HG02970 (cell line): ENCODE measurements around the gene CHAC1.
"Not testable (repeated sequence)": the region's sequence is repeated elsewhere in the genome, so short reads cannot be mapped to it uniquely, and the experiment has no call there.

ENCODE experiments used
- ATAC-seq: cut with Tn5 transposase; IDR thresholded peaks from one replicate; pipeline ENCODE4 v1.9.1; 2021; ENCODE audit warnings: mild to moderate bottlenecking, moderate library complexity, moderate number of reproducible peaks; ENCODE audit not compliant: unreplicated experiment, low FRiP score

CHAC1 gene

DNA sequence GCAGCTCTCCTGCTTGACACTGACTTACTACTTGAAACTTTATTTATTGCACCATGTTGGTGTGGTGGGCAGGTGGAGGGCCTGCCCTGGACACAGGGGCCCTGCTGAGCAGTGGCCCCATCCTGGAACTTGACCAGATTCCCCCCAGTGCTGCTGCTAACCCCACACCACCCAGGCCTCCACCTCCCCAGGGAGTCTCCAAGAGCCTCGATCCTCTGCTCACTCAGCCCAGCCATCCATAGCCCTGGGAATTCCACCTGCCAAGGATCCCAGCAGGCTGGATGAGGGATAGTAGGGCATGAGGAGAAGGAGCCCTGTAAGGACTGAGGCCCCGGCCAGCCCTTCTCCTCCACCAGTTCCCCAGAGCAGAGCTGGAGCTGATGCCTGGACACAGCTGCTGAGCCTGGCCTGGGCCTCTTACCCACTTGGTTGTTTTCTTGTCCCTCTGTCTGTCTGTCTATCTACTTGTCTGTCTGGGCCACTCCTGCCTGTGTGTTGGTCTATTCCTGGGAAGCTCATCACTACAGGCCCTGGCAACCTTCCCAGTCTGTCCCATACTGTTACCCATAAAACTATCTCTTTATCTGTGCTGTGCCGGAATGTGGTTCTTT, 2.8 kb downstream of the CHAC1 start:
- ATAC-seq: no peak

DNA sequence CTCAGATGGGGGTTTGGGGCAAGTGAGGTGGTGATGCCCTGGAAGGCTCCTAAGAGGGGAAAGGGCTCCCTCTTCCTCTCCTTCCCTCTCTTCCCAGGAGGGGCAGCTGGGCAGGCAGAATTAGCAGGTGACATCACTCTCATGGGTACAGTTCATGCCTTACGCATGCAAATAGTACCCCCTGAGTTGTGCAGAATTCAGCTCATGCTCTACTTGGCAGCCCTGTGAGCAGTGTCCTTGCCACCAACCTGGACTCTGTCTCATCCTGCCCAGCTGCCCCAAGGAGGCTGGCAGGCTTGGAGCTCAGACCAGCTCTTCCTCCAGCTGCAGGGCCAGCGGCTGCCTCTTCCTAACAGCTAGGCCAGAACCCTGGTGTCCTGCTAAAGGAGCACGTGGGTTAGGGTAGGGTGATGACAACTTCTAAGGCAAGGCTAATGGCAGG, 3.3 kb downstream of the CHAC1 start:
- no peak for ATAC-seq

DNA sequence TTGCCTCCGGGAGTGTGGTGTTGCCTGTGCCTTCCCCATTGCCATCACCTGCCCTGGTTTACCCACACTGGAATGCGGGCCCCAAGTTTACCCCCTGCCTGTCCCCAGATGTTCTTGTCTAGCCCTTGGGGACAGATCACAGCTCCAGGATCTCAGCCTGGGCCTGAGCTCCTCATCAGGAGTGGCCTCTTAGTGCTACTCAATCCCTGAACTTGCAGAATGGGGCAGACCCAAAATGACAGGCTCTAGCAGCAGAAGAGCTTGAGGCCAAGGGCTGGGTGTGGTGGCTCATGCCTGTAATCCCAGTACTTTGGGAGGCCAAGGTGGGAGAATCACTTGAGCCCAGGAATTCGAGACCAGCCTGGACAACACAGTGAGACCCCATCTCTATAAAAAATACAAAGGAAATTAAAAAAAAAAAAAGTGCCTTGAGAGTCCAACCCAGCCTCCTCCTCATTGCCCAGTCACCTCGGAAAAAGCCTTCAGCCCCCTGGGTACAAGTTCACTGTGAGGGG, 3.8 kb downstream of the CHAC1 start:
- ATAC-seq: no peak

GRCh38 chr15:40957581-40958051, 4.3 kb downstream of the CHAC1 start:
- ATAC-seq: no peak

DNA sequence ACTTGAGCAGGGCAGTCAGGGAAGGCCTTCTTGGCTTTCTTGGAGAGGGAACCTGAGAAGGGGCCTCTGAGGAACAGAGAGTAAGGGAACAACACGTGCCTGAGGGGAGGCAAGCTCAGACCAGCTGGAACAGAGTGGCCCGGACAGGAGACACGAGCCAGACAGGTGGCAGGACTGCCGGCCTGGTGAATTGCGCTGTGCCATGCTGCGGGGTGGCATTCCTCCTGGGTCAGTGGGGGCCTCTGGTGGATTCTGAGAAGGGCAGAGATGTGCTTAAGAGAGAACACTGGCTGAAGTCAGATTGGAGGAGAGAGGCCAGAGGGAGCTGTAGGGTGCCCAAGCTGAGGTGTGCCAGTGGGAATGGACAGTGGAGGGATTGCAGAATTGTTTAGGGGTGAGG, 4.9 kb downstream of the CHAC1 start:
- no peak for ATAC-seq

GRCh38 chr15:40958723-40959122, 5.5 kb downstream of the CHAC1 start:
- ATAC-seq: no peak

GRCh38 chr15:40959331-40960141, 6.3 kb downstream of the CHAC1 start:
- ATAC-seq: no peak

GRCh38 chr15:40960151-40960885, 7.0 kb downstream of the CHAC1 start:
- no peak for ATAC-seq

DNA sequence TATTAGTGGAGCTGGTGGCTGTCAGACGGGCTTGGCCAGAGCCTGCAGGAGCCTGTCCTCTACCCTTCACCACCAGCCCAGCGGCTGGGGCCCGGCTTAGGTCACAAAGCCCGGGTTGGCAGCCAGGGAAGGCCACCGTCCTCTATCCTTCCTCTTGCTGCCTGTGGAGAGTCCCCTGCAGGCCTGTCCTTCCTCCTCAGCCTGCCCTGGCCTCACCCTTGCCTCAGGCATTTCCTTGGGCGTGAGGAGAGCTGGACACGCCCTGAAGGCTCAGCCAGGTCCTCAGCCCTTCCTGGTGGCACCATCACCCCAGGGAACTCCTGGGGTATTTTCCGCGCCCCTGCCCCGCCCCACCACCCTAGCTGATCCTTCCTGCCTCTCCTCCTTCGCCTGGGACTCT, 7.7 kb downstream of the CHAC1 start:
- ATAC-seq: no peak

GRCh38 chr15:40961740-40962139, 8.5 kb downstream of the CHAC1 start:
- not testable (repeated sequence) for ATAC-seq

- not testable (repeated sequence) for ATAC-seq
Observed at GRCh38 chr15:40962317-40962716, 9.0 kb downstream of the CHAC1 start.

DNA sequence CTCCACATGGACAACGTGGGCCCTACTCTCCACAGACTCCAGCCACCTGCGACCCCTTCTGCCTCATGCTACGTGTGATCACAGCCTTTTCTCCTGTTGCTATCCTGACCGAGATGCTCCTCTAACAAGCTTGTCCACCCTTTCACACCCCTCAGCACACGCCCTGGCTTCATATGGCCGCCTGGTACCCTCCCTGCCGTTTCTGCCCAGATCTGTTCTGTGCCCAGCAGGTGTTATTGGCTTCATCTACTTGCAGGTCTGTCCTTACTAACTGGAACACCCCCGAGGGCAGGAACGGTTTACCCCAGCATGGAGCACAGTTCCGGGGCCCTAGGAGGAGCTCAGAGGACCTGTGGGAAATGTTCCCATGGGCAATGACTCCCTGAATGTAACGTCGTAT, 9.9 kb downstream of the CHAC1 start:
- no peak for ATAC-seq

DNA sequence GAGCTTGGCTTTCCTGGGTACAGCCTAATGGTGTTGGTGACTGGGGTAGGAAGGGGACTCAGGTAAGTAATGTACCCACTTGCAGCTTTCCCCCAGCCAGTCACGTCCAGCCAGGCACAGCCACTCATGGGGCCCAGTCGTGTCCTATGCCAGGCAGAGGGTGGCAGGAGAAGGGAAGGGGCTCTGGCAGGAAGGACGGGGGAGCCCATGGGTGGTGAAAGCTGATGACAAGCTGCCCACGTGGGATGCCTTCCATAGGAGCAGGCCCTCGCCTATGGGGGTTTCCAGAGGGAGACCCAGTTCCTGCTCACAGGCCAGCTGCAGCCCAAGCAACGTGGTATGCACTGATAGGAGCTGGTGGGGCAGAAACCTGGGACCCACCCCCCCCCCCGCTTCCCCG, 10.7 kb downstream of the CHAC1 start:
- ATAC-seq: no peak

DNA sequence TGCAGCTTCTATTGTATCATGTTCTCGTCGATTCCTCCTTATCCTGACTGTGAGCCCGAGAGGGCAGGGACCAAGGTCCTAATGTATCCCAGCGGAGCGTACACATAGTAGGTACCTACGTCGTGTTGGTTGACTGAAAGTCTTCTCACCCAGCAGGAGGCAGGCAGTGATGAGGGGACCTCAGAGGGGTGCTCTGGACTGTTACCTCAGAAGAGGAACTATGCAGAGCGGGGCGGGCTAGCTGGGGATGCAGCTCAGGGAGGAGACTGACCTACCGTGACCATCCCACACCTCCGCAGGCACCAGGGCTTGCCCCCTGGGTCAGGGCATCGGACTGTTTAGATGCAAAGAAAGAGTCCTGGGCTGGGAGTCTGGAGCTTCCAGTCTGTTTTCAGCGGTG, 11.4 kb downstream of the CHAC1 start:
- no peak for ATAC-seq

DNA sequence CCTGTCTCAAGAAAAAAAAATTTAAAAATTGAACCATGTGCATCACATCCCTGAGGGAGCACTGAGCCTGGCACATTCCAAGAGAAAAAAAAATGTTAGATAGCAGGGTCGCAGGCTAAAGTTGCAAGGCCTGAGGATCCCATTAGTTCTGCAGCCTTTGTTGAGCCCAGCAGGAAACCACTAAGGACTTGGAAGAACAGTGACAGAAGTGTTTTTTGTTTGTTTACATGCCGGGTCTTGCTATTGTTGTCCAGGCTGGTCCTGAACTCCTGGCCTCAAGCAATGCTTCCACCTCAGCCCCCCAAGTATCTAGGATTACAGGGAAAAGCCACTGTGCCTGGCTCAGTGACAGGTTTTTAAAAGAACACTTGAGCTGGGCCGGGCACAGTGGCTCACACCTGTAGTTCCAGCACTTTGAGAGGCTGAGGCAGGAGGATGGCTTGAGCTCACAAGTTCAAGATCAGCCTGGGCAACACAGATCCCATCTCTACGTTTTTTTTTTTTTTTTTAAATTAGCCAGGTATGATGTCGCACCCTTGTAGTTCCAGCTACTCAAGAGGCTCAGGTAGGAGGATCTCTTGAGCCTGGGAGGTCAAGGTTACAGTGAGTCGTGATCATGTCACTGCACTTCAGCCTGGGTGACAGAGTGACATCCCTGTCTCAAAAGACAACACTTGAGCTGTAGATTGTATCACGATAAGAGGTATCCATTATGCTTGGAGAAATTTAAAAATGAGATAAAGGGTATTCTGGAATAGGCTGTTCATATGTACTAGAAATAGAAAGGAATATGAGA, 15.2 kb downstream of the CHAC1 start:
- no peak for ATAC-seq

DNA sequence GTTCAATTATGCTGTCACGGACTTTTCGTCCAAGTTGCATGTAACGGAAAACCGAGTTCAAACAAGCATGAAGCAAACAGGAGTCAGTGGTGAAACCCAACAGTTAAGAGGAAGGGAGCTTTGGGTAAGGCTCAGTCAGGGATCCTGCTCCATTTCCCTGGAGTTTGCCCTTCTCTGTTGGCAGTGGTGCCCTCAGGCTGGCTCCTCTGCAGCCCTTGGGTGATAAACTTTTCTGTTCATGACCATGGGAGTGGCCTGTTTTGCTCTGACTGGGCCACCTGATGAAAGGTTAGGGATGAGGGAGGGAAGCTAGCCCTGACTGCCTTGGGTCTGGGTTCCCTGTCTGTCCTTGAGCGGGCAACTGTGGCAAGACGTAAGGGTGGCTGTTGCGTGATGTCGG, 16.1 kb downstream of the CHAC1 start:
- ATAC-seq: no peak

GRCh38 chr15:40974879-40975278, 21.6 kb downstream of the CHAC1 start:
- no peak for ATAC-seq

DNA sequence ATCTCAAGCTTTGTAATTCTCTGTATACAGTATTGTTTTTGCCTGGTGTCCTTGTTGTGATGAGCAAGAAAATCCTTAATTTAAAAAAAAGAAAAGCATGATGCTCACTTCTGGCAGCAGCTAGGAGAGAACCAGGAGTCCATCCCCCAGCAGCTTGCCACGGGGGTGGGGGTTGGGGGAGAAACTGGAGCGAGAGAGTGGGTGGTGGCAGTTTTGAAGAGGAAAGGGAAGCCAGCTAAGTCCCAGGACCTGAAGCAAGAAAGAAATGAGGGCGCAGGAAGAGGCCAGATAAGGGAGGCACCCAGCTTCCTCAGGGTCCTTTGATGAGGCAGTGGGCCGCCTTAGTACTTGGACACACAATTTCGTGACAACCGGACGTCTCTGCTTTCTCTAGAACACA, 23.5 kb downstream of the CHAC1 start:
- ATAC-seq: no peak

DNA sequence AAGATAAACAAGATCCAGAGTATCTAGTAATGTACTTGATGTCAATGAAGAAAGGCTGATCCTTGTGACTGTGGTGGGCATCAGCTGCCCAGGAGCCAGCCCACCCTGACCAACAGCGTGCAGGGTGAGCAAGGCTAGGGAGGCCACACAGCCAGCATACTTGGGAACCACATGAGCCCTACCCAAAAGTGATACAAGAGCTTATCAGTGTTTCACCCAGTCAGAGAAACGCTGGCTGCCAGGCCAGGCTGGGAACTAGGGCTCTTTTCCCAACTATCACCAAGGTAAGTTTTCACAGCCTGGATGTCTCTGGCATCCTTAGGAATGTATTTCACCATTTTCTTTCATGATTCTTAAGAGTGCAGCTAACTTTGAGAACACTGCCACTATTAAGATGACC, 24.9 kb downstream of the CHAC1 start:
- no peak for ATAC-seq

DNA sequence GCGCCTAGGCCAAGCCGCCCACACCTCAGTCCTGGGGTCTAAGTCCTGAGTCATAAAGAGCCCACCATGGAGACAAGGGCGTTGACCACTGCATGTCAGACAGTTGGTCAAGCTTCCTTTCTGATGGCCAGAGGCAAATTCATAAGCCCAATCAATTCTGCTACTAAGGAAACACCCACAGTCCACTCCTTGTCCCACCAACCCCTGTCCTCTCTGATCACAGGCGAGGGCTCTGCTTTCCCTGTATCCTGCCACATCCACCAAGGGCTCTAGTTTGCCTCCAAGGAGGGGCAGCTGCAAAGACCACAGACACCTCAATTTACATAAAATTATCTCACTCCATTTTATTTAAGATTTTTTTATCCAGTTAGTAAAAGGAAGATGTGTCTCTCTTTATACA, 25.3 kb downstream of the CHAC1 start:
- no peak for ATAC-seq
